ENCODE data around the gene HSD17B13. TPM values are rescaled to one million over a fixed set of nuclear protein-coding genes. Genes with fewer than 3 reads are reported as not detected.
"Not testable (repeated sequence)": the region's sequence is repeated elsewhere in the genome, so short reads cannot be mapped to it uniquely, and the experiment has no call there.

The HSD17B13 gene
- total RNA-seq, 4 donors from 2014 or later = 1.2 to 1.7 TPM; not detected in 2

- H3K4me1 ChIP-seq = no peaks in the 10 kb centered on the region
- H3K36me3 ChIP-seq = peaks cover 0 to 4% (median 0%) of the 10 kb centered on the region in 3 donors
- no peaks in the 10 kb centered on the region for H3K9me3 ChIP-seq
- H3K4me3 ChIP-seq = no peak overlapping the region
- H3K27me3 ChIP-seq = no peaks in the 10 kb centered on the region
- DNase-seq (ENCODE audit: low spot score in 2 of 2) = no peak
- TF ChIP-seq EP300 (IDR thresholded peaks at IDR 0.05) = no peak
- TF ChIP-seq CTCF (IDR thresholded peaks at IDR 0.05) = no peak
- no peak for TF ChIP-seq POLR2A (IDR thresholded peaks at IDR 0.05)
- 82 to 84% methylated on average over 10 of the region's 10 CpGs for WGBS, 2 donors
- H3K27ac ChIP-seq = no peak overlapping the region
These were observed 17.8 kb downstream of the HSD17B13 start for GRCh38 chr4:87304745-87305432.

GRCh38 chr4:87299898-87300297, 22.8 kb downstream of the HSD17B13 start:
- Histone ChIP-seq H3K27me3 (no peaks in the 10 kb centered on the region), H3K4me1 (no peaks in the 10 kb centered on the region), H3K9me3 (no peaks in the 10 kb centered on the region), H3K36me3 (no peaks in the 10 kb centered on the region), H3K4me3 (no peak overlapping the region), H3K27ac (no peak overlapping the region)
- WGBS, 2 donors = 36 to 53% methylated on average over 4 of the region's 4 CpGs
- no peak for TF ChIP-seq CTCF (IDR thresholded peaks at IDR 0.05)
- no peak for TF ChIP-seq POLR2A (IDR thresholded peaks at IDR 0.05)
- no peak for TF ChIP-seq EP300 (IDR thresholded peaks at IDR 0.05)
- DNase-seq (ENCODE audit: low spot score in 2 of 2) = no peak

- peaks cover 0 to 11% (median 0%) of the 10 kb centered on the region in 4 donors for H3K9me3 ChIP-seq
- no peak for DNase-seq (ENCODE audit: low spot score in 2 of 2)
- WGBS, 2 donors = 58 to 65% methylated on average over 2 of the region's 2 CpGs
- no peak overlapping the region for H3K27ac ChIP-seq
- no peak for TF ChIP-seq POLR2A (IDR thresholded peaks at IDR 0.05)
- TF ChIP-seq EP300 (IDR thresholded peaks at IDR 0.05) = no peak
- TF ChIP-seq CTCF (IDR thresholded peaks at IDR 0.05) = no peak
- H3K36me3 ChIP-seq = no peaks in the 10 kb centered on the region
- H3K27me3 ChIP-seq = no peaks in the 10 kb centered on the region
- no peak overlapping the region for H3K4me3 ChIP-seq
- H3K4me1 ChIP-seq = no peaks in the 10 kb centered on the region
These were observed 24.3 kb downstream of the HSD17B13 start for GRCh38 chr4:87298362-87298761.

GRCh38 chr4:87294911-87295310, 27.8 kb downstream of the HSD17B13 start:
- WGBS, 2 donors = 79 to 92% methylated on average over 11 of the region's 11 CpGs
- H3K27ac ChIP-seq; H3K4me3 ChIP-seq; DNase-seq (ENCODE audit: low spot score in 2 of 2); H3K27me3 ChIP-seq; H3K36me3 ChIP-seq; H3K4me1 ChIP-seq: not testable (repeated sequence)
- peaks cover 0 to 15% (median 0%) of the 10 kb centered on the region in 4 donors for H3K9me3 ChIP-seq

- peaks cover 0 to 15% (median 0%) of the 10 kb centered on the region in 4 donors for H3K9me3 ChIP-seq
- not testable (repeated sequence) for H3K36me3 ChIP-seq; H3K27me3 ChIP-seq; DNase-seq (ENCODE audit: low spot score in 2 of 2); H3K4me1 ChIP-seq; H3K4me3 ChIP-seq; H3K27ac ChIP-seq
- 88 to 93% methylated on average over 7 of the region's 7 CpGs for WGBS, 2 donors
These were observed 28.8 kb downstream of the HSD17B13 start for GRCh38 chr4:87293889-87294288.

- H3K9me3 ChIP-seq = peaks cover 0 to 33% (median 0%) of the 10 kb centered on the region in 4 donors
- 83 to 90% methylated on average over 1 of the region's 1 CpG for WGBS, 2 donors
- no peak overlapping the region for H3K27ac ChIP-seq
- H3K36me3 ChIP-seq = no peaks in the 10 kb centered on the region
- TF ChIP-seq EP300 (IDR thresholded peaks at IDR 0.05) = no peak
- TF ChIP-seq CTCF (IDR thresholded peaks at IDR 0.05) = no peak
- H3K4me1 ChIP-seq = no peaks in the 10 kb centered on the region
- DNase-seq (ENCODE audit: low spot score in 2 of 2) = no peak
- H3K27me3 ChIP-seq = no peaks in the 10 kb centered on the region
- no peak overlapping the region for H3K4me3 ChIP-seq
These were observed 35.7 kb downstream of the HSD17B13 start for GRCh38 chr4:87286970-87287369.

- not testable (repeated sequence) for H3K4me3 ChIP-seq; H3K4me1 ChIP-seq; H3K27me3 ChIP-seq; H3K27ac ChIP-seq; DNase-seq (ENCODE audit: low spot score in 2 of 2); H3K36me3 ChIP-seq
- H3K9me3 ChIP-seq = peaks cover 0 to 33% (median 0%) of the 10 kb centered on the region in 4 donors
These were observed 38.4 kb downstream of the HSD17B13 start for GRCh38 chr4:87284268-87284667.

Data from tibial nerve (tissue), 4 donors.